ENCODE results near the gene RIPOR2.
"Not testable (repeated sequence)": the region's sequence is repeated elsewhere in the genome, so short reads cannot be mapped to it uniquely, and the experiment has no call there.

RIPOR2 gene

DNA sequence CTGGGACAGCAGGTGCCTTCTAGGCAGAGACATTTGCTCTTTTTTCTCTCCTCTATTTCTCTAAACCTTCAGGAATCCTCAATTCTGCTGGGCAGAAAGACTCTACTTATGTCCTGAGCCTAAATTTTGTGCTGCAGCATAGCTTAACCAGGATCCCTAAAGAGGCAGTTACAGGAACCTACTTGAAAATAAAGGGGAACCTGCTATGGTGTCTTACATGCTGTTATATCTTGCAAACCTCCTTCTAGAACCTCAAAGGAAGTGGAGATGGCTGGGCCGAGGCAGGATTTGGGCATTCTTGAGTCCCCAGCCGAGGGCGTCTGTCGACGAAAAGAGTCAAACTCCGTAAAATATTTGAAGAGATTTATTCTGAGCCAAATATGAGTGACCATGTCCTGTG is 178.1 kb downstream of the RIPOR2 start:
- DNase-seq, result no peak

DNA sequence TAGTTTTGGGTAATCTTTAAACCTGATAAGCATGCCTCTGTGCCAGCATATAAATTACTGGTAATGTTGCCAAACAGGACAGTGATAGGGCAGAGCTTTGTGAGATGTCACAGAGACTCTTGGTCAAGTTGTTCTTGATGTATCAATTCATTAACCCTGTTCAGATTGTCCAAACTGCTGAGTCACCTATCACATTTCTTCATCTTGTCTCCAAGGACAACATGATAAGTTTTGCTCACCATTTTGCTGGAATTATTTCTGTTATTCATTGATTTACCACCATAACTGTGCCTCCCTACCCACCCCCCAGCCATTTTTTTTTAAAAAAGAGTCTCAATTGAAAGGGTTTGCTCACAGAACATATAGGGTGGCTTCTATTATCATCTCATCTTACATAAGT is 180.5 kb downstream of the RIPOR2 start:
- no peak for DNase-seq

DNA sequence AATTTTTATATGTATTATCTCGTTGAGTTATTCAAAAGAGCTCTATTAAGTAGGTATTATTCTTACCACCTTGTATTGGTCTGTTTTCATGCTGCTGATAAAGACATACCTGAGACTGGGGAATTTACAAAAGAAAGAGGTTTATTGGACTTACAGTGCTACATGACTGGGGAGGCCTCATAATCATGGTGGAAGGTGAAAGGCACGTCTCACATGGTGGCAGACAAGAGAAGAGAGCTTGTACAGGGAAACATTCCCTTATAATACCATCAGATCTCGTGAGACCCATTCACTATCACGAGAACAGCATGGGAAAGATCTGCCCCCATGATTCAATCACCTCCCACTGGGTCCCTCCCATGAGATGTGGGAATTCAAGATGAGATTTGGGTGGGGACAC is 181.4 kb downstream of the RIPOR2 start:
- DNase-seq, result not testable (repeated sequence)
